Stimulated activated effector memory CD8-positive, alpha-beta T cell treated with anti-CD3 and anti-CD28 coated beads, Interleukin-12 subunit alpha, Interleukin-12 subunit beta, amount 100 ng/mL, for 72 hours (primary cell): ENCODE measurements around the gene EP300.
A peak's percentile ranks its signal among the peaks of the same experiment; 100 is the strongest.
"Not testable (repeated sequence)": the region's sequence is repeated elsewhere in the genome, so short reads cannot be mapped to it uniquely, and the experiment has no call there.

Experiments
- ATAC-seq: fragments of 150-1000 bp; cut with Tn5 transposase; 2 replicates; pipeline ENCODE4 v1.10.0; 2021
- DNase-seq, 2 donors: peaks; one replicate each; pipeline ENCODE4 v3.0.0; 2021 to 2022; ENCODE audit warnings: low spot score in 2 of 2
- H3K27ac Mint-ChIP-seq: one replicate; pipeline ENCODE4 v1.8.0; 2022; ENCODE audit warnings: mild to moderate bottlenecking, mixed read lengths
- H3K36me3 Mint-ChIP-seq: one replicate; pipeline ENCODE4 v1.8.0; 2022; ENCODE audit warnings: mild to moderate bottlenecking, mixed read lengths
- H3K4me1 Mint-ChIP-seq: one replicate; pipeline ENCODE4 v1.8.0; 2022; ENCODE audit warnings: mixed read lengths
- H3K4me3 Mint-ChIP-seq: one replicate; pipeline ENCODE4 v1.8.0; 2022; ENCODE audit warnings: mild to moderate bottlenecking, mixed read lengths
- H3K9me3 Mint-ChIP-seq: one replicate; pipeline ENCODE4 v1.8.0; 2022; ENCODE audit warnings: mixed read lengths

Gene EP300

GRCh38 chr22:41157083-41157482, 64.7 kb downstream of the EP300 start:
- Mint-ChIP-seq H3K4me3 (no peak overlapping the region), H3K27ac (peak overlapping the region; percentile 45), H3K36me3 (peaks cover 100% of the 10 kb centered on the region), H3K4me1 (no peaks in the 10 kb centered on the region), H3K9me3 (no peaks in the 10 kb centered on the region)
- DNase-seq = no peak
- no peak for ATAC-seq

- peaks cover 100% of the 10 kb centered on the region for H3K36me3 Mint-ChIP-seq
- H3K4me1 Mint-ChIP-seq = no peaks in the 10 kb centered on the region
- H3K27ac Mint-ChIP-seq = peak overlapping the region; percentile 12
- DNase-seq (no peak), ATAC-seq (no peak)
- H3K9me3 Mint-ChIP-seq = no peaks in the 10 kb centered on the region
- H3K4me3 Mint-ChIP-seq = no peak overlapping the region
Observed at GRCh38 chr22:41169157-41169556, 76.8 kb downstream of the EP300 start.

GRCh38 chr22:41171996-41172395, 79.6 kb downstream of the EP300 start:
- H3K27ac Mint-ChIP-seq = peak overlapping the region; percentile 32
- H3K4me1 Mint-ChIP-seq = no peaks in the 10 kb centered on the region
- no peak overlapping the region for H3K4me3 Mint-ChIP-seq
- no peaks in the 10 kb centered on the region for H3K9me3 Mint-ChIP-seq
- no peak for DNase-seq
- H3K36me3 Mint-ChIP-seq = peaks cover 99% of the 10 kb centered on the region
- no peak for ATAC-seq

- Mint-ChIP-seq H3K4me1 (peaks cover 5% of the 10 kb centered on the region), H3K9me3 (no peaks in the 10 kb centered on the region), H3K27ac (no peak overlapping the region), H3K4me3 (no peak overlapping the region), H3K36me3 (peaks cover 99% of the 10 kb centered on the region)
- DNase-seq (no peak), ATAC-seq (no peak)
Observed at GRCh38 chr22:41175546-41175945, 83.2 kb downstream of the EP300 start.

GRCh38 chr22:41177040-41177621, 84.7 kb downstream of the EP300 start:
- no peak overlapping the region for H3K4me3 Mint-ChIP-seq
- ATAC-seq (no peak), DNase-seq (no peak)
- H3K4me1 Mint-ChIP-seq = peaks cover 5% of the 10 kb centered on the region
- H3K27ac Mint-ChIP-seq = no peak overlapping the region
- H3K9me3 Mint-ChIP-seq = no peaks in the 10 kb centered on the region
- H3K36me3 Mint-ChIP-seq = peaks cover 89% of the 10 kb centered on the region

GRCh38 chr22:41177622-41178424, 85.4 kb downstream of the EP300 start:
- ATAC-seq (no peak), DNase-seq (no peak)
- Mint-ChIP-seq H3K27ac (peak overlapping the region; percentile 80), H3K36me3 (peaks cover 82% of the 10 kb centered on the region), H3K4me3 (no peak overlapping the region), H3K4me1 (peaks cover 5% of the 10 kb centered on the region), H3K9me3 (no peaks in the 10 kb centered on the region)

GRCh38 chr22:41178425-41178975, 86.1 kb downstream of the EP300 start:
- DNase-seq (no peak), ATAC-seq (no peak)
- H3K36me3 Mint-ChIP-seq = peaks cover 76% of the 10 kb centered on the region
- peak overlapping the region; percentile 80 for H3K27ac Mint-ChIP-seq
- no peaks in the 10 kb centered on the region for H3K9me3 Mint-ChIP-seq
- no peak overlapping the region for H3K4me3 Mint-ChIP-seq
- peaks cover 5% of the 10 kb centered on the region for H3K4me1 Mint-ChIP-seq

- not testable (repeated sequence) for H3K4me3 Mint-ChIP-seq, DNase-seq, H3K4me1 Mint-ChIP-seq, ATAC-seq, H3K9me3 Mint-ChIP-seq
- Mint-ChIP-seq H3K27ac (peak overlapping the region; percentile 43), H3K36me3 (peaks cover 58% of the 10 kb centered on the region)
Observed at GRCh38 chr22:41180362-41180761, 88.0 kb downstream of the EP300 start.

- no peak overlapping the region for H3K4me3 Mint-ChIP-seq
- ATAC-seq (no peak), DNase-seq (no peak)
- peaks cover 52% of the 10 kb centered on the region for H3K36me3 Mint-ChIP-seq
- H3K9me3 Mint-ChIP-seq = no peaks in the 10 kb centered on the region
- peak overlapping the region; percentile 43 for H3K27ac Mint-ChIP-seq
- H3K4me1 Mint-ChIP-seq = peaks cover 5% of the 10 kb centered on the region
Observed at GRCh38 chr22:41180926-41181325, 88.5 kb downstream of the EP300 start.

- Mint-ChIP-seq H3K9me3 (no peaks in the 10 kb centered on the region), H3K27ac (peak overlapping the region; percentile 43)
Observed at GRCh38 chr22:41181349-41182241, 89.2 kb downstream of the EP300 start.

GRCh38 chr22:41184679-41185078, 92.3 kb downstream of the EP300 start:
- H3K36me3 Mint-ChIP-seq = peaks cover 14% of the 10 kb centered on the region
- H3K4me1 Mint-ChIP-seq = no peaks in the 10 kb centered on the region
- H3K9me3 Mint-ChIP-seq = no peaks in the 10 kb centered on the region
- H3K27ac Mint-ChIP-seq = no peak overlapping the region
- DNase-seq = no peak
- no peak overlapping the region for H3K4me3 Mint-ChIP-seq
- no peak for ATAC-seq

More at GRCh38 chr22:41181349-41182241, 89.2 kb downstream of the EP300 start:
- Mint-ChIP-seq H3K36me3 (peaks cover 45% of the 10 kb centered on the region), H3K4me1 (peaks cover 5% of the 10 kb centered on the region), H3K4me3 (no peak overlapping the region)
- ATAC-seq (no peak), DNase-seq (no peak)

- no peak for ATAC-seq
Observed at GRCh38 chr22:41191467-41191866, 99.1 kb downstream of the EP300 start.

GRCh38 chr22:41193829-41194228, 101.4 kb downstream of the EP300 start:
- Mint-ChIP-seq H3K36me3 (no peaks in the 10 kb centered on the region), H3K4me1 (peaks cover 10% of the 10 kb centered on the region), H3K9me3 (no peaks in the 10 kb centered on the region), H3K27ac (peak overlapping the region; percentile 10), H3K4me3 (no peak overlapping the region)
- no peak for ATAC-seq
- no peak for DNase-seq

More at GRCh38 chr22:41191467-41191866, 99.1 kb downstream of the EP300 start:
- H3K4me1 Mint-ChIP-seq = no peaks in the 10 kb centered on the region
- H3K9me3 Mint-ChIP-seq = no peaks in the 10 kb centered on the region
- no peak overlapping the region for H3K4me3 Mint-ChIP-seq
- no peak overlapping the region for H3K27ac Mint-ChIP-seq
- no peak for DNase-seq
- H3K36me3 Mint-ChIP-seq = no peaks in the 10 kb centered on the region

- H3K4me1 Mint-ChIP-seq = peaks cover 10% of the 10 kb centered on the region
- no peaks in the 10 kb centered on the region for H3K36me3 Mint-ChIP-seq
- peak overlapping the region; percentile 12 for H3K27ac Mint-ChIP-seq
- ATAC-seq (peak; percentile 89), DNase-seq (peak; percentile 77 to 91)
- H3K9me3 Mint-ChIP-seq = no peaks in the 10 kb centered on the region
- peak overlapping the region; percentile 78 for H3K4me3 Mint-ChIP-seq
Observed at GRCh38 chr22:41197038-41197972, 104.9 kb downstream of the EP300 start.
